HepG2 (cell line): Measurements from ENCODE around the gene P2RX6. TPM values are rescaled to one million over a fixed set of nuclear protein-coding genes. Genes with fewer than 3 reads are reported as not detected.
A peak's percentile ranks its signal among the peaks of the same experiment; 100 is the strongest.

Experiments
- ATAC-seq: fragments of 200-7000 bp; cut with Tn5 transposase; 3 replicates; pipeline ENCODE4 v1.9.1; 2020; ENCODE audit warnings: mild to moderate bottlenecking, moderate library complexity
- BruUV-seq: library from RNA; stranded (reverse); fragments of 400-500 nt; replicated peaks from 2 replicates; lab custom pipeline; 2021; lab: Mats Ljungman, UMichigan
- CTCF ChIA-PET: fragments of 300-600 bp; formaldehyde crosslinking; extraction: SDS; loops from one replicate; lab custom pipeline; 2021; ENCODE audit warnings: low total read pairs, inconsistent platforms, low intra/inter-chr PET ratio; lab: Yijun Ruan, JAX
- POLR2A ChIA-PET: fragments of 350-600 bp; sonication (Branson Sonifier 250); formaldehyde crosslinking; loops from one replicate; lab custom pipeline; 2020; ENCODE audit warnings: antibody characterized with exemption, inconsistent platforms; lab: Yijun Ruan, JAX
- DNase-seq: peaks from one replicate; pipeline ENCODE4 v3.0.0-alpha.2; 2015; ENCODE audit warnings: low spot score
- FAIRE-seq: peaks from 3 replicates; lab custom pipeline; 2011; peaks lifted over from hg19 to GRCh38; lab: Jason Lieb, UNC
- H2AFZ ChIP-seq: one replicate; pipeline ENCODE4 v1.6.1; 2011; ENCODE audit warnings: low read length, inconsistent platforms
- H3K27ac ChIP-seq: fragments of 300-600 bp; 3 replicates; pipeline ENCODE4 v1.8.0; 2011; ENCODE audit warnings: mixed run types, mild to moderate bottlenecking, mixed read lengths, low read length, inconsistent platforms; ENCODE audit not compliant: insufficient read depth; ENCODE audit errors: extremely low read length
- H3K27me3 ChIP-seq, 2 experiments: fragments of 200-600 bp in 1 of 2; 2 replicates in 1 of 2; 3 replicates in 1 of 2; pipeline versions ENCODE4 v1.6.0 to v1.8.0; 2011; ENCODE audit warnings: low read length in 2 of 2, mild to moderate bottlenecking in 2 of 2, moderate library complexity in 2 of 2, inconsistent platforms in 1 of 2; ENCODE audit not compliant: insufficient read depth in 2 of 2, control insufficient read depth in 1 of 2
- H3K36me3 ChIP-seq, 2 experiments: fragments of 200-600 bp in 1 of 2; replicated peaks in 1 of 2; 2 replicates in 1 of 2; 3 replicates in 1 of 2; pipeline versions ENCODE4 v1.5.1 to v1.8.0; 2011; ENCODE audit warnings: low read length in 2 of 2, inconsistent platforms in 1 of 2; ENCODE audit not compliant: insufficient read depth in 2 of 2, control insufficient read depth in 1 of 2
- H3K4me1 ChIP-seq: 2 replicates; pipeline ENCODE4 v1.5.1; 2012; ENCODE audit warnings: low read length, inconsistent platforms; ENCODE audit not compliant: insufficient read depth
- H3K4me2 ChIP-seq: 2 replicates; pipeline ENCODE4 v1.6.0; 2011; ENCODE audit warnings: low read depth, low read length, inconsistent platforms
- H3K4me3 ChIP-seq, 3 experiments: fragments of 200-600 bp in 1 of 3; sonication (generic), shearing (Covaris generic) in 1 of 3; replicated peaks in 1 of 3; 2 replicates each; pipeline ENCODE4 v1.5.1; 2011 to 2016; ENCODE audit warnings: low read length in 3 of 3, inconsistent platforms in 2 of 3, low read depth in 2 of 3, mild to moderate bottlenecking in 2 of 3, control low read depth in 1 of 3, mixed read lengths in 1 of 3; ENCODE audit not compliant: insufficient read depth in 1 of 3
- H3K79me2 ChIP-seq: one replicate; pipeline ENCODE4 v1.6.1; 2011; ENCODE audit warnings: low read length, inconsistent platforms; ENCODE audit not compliant: insufficient read depth
- H3K9ac ChIP-seq: 2 replicates; pipeline ENCODE4 v1.6.0; 2011; ENCODE audit warnings: mild to moderate bottlenecking, low read depth, low read length, inconsistent platforms; ENCODE audit not compliant: insufficient read depth
- H3K9me3 ChIP-seq: 2 replicates; pipeline ENCODE4 v1.5.1; 2012; ENCODE audit warnings: mild to moderate bottlenecking, low read length
- H4K20me1 ChIP-seq: 2 replicates; pipeline ENCODE4 v1.6.0; 2011; ENCODE audit warnings: inconsistent platforms, mild to moderate bottlenecking, low read length, moderate library complexity; ENCODE audit not compliant: insufficient read depth
- AGO2 ChIP-seq: fragments of 200-400 bp; formaldehyde crosslinking; optimal IDR thresholded peaks from 2 replicates; pipeline ENCODE3; 2017; ENCODE audit warnings: mild to moderate bottlenecking, low read depth, low read length, moderate library complexity
- ATF7 ChIP-seq, 2 experiments: fragments of 450-650 bp in 1 of 2; sonication (generic) in 1 of 2; formaldehyde crosslinking in 1 of 2; IDR thresholded peaks; 2 replicates each; pipeline versions ENCODE4 v1.4.0 to v1.6.1; 2016 to 2020; ENCODE audit warnings: antibody characterized with exemption in 1 of 2, mild to moderate bottlenecking in 1 of 2, missing genetic modification reagents in 1 of 2
- FOXK1 ChIP-seq: sonication (generic); formaldehyde crosslinking; IDR thresholded peaks from 2 replicates; pipeline ENCODE4 v1.4.0; 2020; ENCODE audit warnings: low read depth, missing genetic modification reagents, borderline replicate concordance
- HNF4G ChIP-seq, 2 experiments: sonication (generic) in 1 of 2; formaldehyde crosslinking in 1 of 2; IDR thresholded peaks; 2 replicates each; pipeline versions ENCODE4 v1.4.0 to v1.6.1; 2011 to 2020; ENCODE audit warnings: borderline replicate concordance in 2 of 2, low read depth in 2 of 2, mild to moderate bottlenecking in 2 of 2, low read length in 1 of 2, missing genetic modification reagents in 1 of 2, moderate library complexity in 1 of 2
- NFE2 ChIP-seq: sonication (generic); formaldehyde crosslinking; IDR thresholded peaks from 2 replicates; pipeline ENCODE4 v1.4.0; 2020; ENCODE audit warnings: missing genetic modification reagents
- ONECUT2 ChIP-seq: sonication (generic); formaldehyde crosslinking; IDR thresholded peaks from 2 replicates; pipeline ENCODE4 v1.4.0; 2020; ENCODE audit warnings: missing genetic modification reagents
- PCBP1 ChIP-seq: fragments of 200-400 bp; formaldehyde crosslinking; IDR thresholded peaks from 2 replicates; pipeline ENCODE4 v1.6.1; 2017; ENCODE audit warnings: mild to moderate bottlenecking, low read depth, low read length, borderline replicate concordance
- SMARCC2 ChIP-seq: fragments of 450-650 bp; IDR thresholded peaks from 2 replicates; pipeline ENCODE4 v1.6.1; 2017; ENCODE audit warnings: antibody characterized with exemption, mild to moderate bottlenecking
- TAF15 ChIP-seq: fragments of 200-400 bp; formaldehyde crosslinking; IDR thresholded peaks from one replicate; pipeline ENCODE4 v1.6.1; 2018; ENCODE audit warnings: mild to moderate bottlenecking, low read depth, low read length; ENCODE audit not compliant: poor library complexity, severe bottlenecking
- ZNF446 ChIP-seq: sonication (generic); formaldehyde crosslinking; IDR thresholded peaks from 2 replicates; pipeline ENCODE4 v1.5.0; 2020; ENCODE audit warnings: mild to moderate bottlenecking, missing genetic modification reagents
- WGBS: methylation state at CpG from one replicate; pipeline ENCODE4 v1.1.6; 2017; ENCODE audit warnings: low lambda C conversion rate; 5-methylcytosine and 5-hydroxymethylcytosine counted together
- in situ Hi-C: cut with HindIII; loops from 2 replicates; pipeline ENCODE4 v1.10.0; 2017; ENCODE audit warnings: low pct_unique_long_range_greater_than_20kb; ENCODE audit not compliant: extremely low pct_ligation_motif_present
- intact Hi-C: fragments of 100-400 bp; cut with micrococcal nuclease; formaldehyde crosslinking; loops from one replicate; pipeline ENCODE4 v1.10.0; 2022; ENCODE audit not compliant: unreplicated experiment
- polyA plus RNA-seq, 8 experiments: library from polyadenylated mRNA; depleted of rRNA in 3 of 8; stranded (reverse) in 7 of 8; unstranded in 1 of 8; fragments of >200 nt; fragmentation: Illumina TruSeq in 4 of 8; extraction: Trizol in 4 of 8; gene quantifications; 2 replicates each; pipeline versions ENCODE4 v1.2.1 to v1.2.3, GENCODE V29; 2011 to 2016; ENCODE audit warnings: low read depth in 4 of 8, missing spikeins in 1 of 8, mixed read lengths in 1 of 8; ENCODE audit not compliant: insufficient read depth in 1 of 8
- total RNA-seq, 5 experiments: library from RNA; depleted of rRNA; stranded (reverse); fragments of >200 nt; fragmentation: Illumina TruSeq; extraction: Trizol; gene quantifications; 2 replicates each; pipeline ENCODE4 v1.2.3, GENCODE V29; 2016; ENCODE audit warnings: low read depth in 1 of 5
- TF ChIP-seq, protein P1 (sequence below), 2 experiments: sonication (generic) in 1 of 2; formaldehyde crosslinking in 1 of 2; IDR thresholded peaks; 2 replicates each; pipeline versions ENCODE4 v1.4.0 to v1.6.1; 2018 to 2020; ENCODE audit warnings: missing genetic modification reagents in 2 of 2, borderline replicate concordance in 1 of 2, low read depth in 1 of 2, mild to moderate bottlenecking in 1 of 2, missing biosample characterization in 1 of 2
- TF ChIP-seq, protein P2 (sequence below): sonication (generic); formaldehyde crosslinking; IDR thresholded peaks from 2 replicates; pipeline ENCODE4 v1.8.1; 2022; ENCODE audit warnings: low read depth, mild to moderate bottlenecking, missing genetic modification reagents
- TF ChIP-seq, protein P3 (sequence below): sonication (generic); formaldehyde crosslinking; IDR thresholded peaks from 2 replicates; pipeline ENCODE4 v1.4.0; 2020; ENCODE audit warnings: missing genetic modification reagents
- TF ChIP-seq, protein P4 (sequence below): sonication (generic); formaldehyde crosslinking; IDR thresholded peaks from 2 replicates; pipeline ENCODE4 v1.5.0; 2020; ENCODE audit warnings: missing genetic modification reagents

The P2RX6 gene
- total and polyA plus RNA-seq, 2 of the 13 experiments (the other 11 are each of a cell fraction or from before 2014, with no cell fraction given): 0.04 to 0.12 TPM

DNA sequence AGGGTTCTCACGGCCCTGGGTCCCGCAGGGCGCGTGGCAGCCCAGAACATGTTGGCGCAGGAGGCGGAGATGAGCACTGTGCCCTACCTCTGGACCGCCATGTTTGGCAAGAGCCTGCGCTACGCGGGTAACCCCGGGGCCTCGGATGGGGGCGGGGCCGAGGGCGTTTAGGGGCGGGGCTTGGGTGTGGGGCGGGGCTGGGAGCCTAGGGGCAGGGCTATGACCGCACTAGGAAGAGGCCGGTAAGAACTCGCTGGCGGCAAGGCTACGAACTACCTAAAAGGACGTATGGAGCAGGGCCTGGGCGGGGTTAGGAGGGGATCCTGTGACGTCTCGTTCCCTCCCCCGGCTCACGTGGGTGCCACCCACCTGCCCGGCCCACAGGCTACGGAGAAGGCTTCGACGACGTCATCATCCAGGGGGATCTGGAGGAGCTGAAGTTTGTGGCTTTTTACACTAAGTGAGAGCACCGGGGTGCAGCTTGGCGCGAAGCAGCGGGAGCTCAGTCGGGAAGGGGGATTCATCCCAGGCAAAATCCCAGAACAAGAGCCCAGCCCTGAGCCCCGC, 35.6 kb upstream of the P2RX6 start:
- peak overlapping the region; percentile 97 for H3K4me2 ChIP-seq
- H3K36me3 ChIP-seq: no peaks in the 10 kb centered on the region; a peak in 2 of 5 replicates
- no peak for FAIRE-seq
- no peak for ATAC-seq
- H2AFZ ChIP-seq: no peak overlapping the region
- POLR2A ChIA-PET: interaction anchor here (0.7 to 4.3 kb wide), 4 partner anchors 15 to 205 kb away, joined by 3 to 45 read pairs (median 18); partner anchors contain the start of genes SERPIND1 and THAP7
- BruUV-seq: no TSS peak
- H3K9ac ChIP-seq: peak overlapping the region; percentile 40; the same call in 1 of the 2 replicates
- no peaks in the 10 kb centered on the region; a peak in 1 of 5 replicates for H3K27me3 ChIP-seq
- in situ Hi-C loops (no loop called here), intact Hi-C loops (no loop called here)
- peak overlapping the region; percentile 67 for H3K27ac ChIP-seq
- WGBS: 82% methylated on average over 36 of the region's 39 CpGs
- CTCF ChIA-PET: no interaction called here
- no peak for DNase-seq
- H3K79me2 ChIP-seq: peaks cover 11% of the 10 kb centered on the region
- H3K9me3 ChIP-seq: 0 out of 2 replicates have a peak, but pooled peaks cover 4% of the 10 kb centered on the region
- H4K20me1 ChIP-seq: no peaks in the 10 kb centered on the region
- H3K4me1 ChIP-seq: peaks cover 39% of the 10 kb centered on the region
- peak overlapping the region in 1 of 3 experiments; percentile 45; a peak in 1 of 6 replicates for H3K4me3 ChIP-seq
- 0 out of 2 replicates have a peak, but pooled peaks have one; percentile 45 for TF ChIP-seq ZNF446 (CRISPR knock-in tag)
- TF ChIP-seq, protein P1, sequence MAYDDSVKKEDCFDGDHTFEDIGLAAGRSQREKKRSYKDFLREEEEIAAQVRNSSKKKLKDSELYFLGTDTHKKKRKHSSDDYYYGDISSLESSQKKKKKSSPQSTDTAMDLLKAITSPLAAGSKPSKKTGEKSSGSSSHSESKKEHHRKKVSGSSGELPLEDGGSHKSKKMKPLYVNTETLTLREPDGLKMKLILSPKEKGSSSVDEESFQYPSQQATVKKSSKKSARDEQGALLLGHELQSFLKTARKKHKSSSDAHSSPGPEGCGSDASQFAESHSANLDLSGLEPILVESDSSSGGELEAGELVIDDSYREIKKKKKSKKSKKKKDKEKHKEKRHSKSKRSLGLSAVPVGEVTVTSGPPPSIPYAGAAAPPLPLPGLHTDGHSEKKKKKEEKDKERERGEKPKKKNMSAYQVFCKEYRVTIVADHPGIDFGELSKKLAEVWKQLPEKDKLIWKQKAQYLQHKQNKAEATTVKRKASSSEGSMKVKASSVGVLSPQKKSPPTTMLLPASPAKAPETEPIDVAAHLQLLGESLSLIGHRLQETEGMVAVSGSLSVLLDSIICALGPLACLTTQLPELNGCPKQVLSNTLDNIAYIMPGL (CRISPR knock-in tag; IDR thresholded peaks at IDR 0.05; ENCODE audit: borderline replicate concordance in 1 of 2, low read depth in 1 of 2): no peak
- no peak for TF ChIP-seq FOXK1 (CRISPR knock-in tag)
- no peak for TF ChIP-seq HNF4G (IDR thresholded peaks at IDR 0.05; ENCODE audit: borderline replicate concordance, low read depth, low read length)
- TF ChIP-seq HNF4G (CRISPR knock-in tag; IDR thresholded peaks at IDR 0.05; ENCODE audit: borderline replicate concordance, low read depth): no peak
- no peak for TF ChIP-seq ONECUT2
- TF ChIP-seq PCBP1: 0 out of 2 replicates have a peak, but pooled peaks have one; percentile 12
- TF ChIP-seq TAF15: no peak
- TF ChIP-seq SMARCC2: no peak
- TF ChIP-seq, protein P2, sequence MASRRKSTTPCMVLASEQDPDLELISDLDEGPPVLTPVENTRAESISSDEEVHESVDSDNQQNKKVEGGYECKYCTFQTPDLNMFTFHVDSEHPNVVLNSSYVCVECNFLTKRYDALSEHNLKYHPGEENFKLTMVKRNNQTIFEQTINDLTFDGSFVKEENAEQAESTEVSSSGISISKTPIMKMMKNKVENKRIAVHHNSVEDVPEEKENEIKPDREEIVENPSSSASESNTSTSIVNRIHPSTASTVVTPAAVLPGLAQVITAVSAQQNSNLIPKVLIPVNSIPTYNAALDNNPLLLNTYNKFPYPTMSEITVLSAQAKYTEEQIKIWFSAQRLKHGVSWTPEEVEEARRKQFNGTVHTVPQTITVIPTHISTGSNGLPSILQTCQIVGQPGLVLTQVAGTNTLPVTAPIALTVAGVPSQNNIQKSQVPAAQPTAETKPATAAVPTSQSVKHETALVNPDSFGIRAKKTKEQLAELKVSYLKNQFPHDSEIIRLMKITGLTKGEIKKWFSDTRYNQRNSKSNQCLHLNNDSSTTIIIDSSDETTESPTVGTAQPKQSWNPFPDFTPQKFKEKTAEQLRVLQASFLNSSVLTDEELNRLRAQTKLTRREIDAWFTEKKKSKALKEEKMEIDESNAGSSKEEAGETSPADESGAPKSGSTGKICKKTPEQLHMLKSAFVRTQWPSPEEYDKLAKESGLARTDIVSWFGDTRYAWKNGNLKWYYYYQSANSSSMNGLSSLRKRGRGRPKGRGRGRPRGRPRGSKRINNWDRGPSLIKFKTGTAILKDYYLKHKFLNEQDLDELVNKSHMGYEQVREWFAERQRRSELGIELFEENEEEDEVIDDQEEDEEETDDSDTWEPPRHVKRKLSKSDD (CRISPR knock-in tag): peak; percentile 33; the same call in 1 of the 2 replicates
- peak; percentile 87 for TF ChIP-seq ATF7 (IDR thresholded peaks at IDR 0.05)
- TF ChIP-seq ATF7 (CRISPR knock-in tag; IDR thresholded peaks at IDR 0.05): no peak
- TF ChIP-seq AGO2: peak; percentile 56
- TF ChIP-seq, protein P3, sequence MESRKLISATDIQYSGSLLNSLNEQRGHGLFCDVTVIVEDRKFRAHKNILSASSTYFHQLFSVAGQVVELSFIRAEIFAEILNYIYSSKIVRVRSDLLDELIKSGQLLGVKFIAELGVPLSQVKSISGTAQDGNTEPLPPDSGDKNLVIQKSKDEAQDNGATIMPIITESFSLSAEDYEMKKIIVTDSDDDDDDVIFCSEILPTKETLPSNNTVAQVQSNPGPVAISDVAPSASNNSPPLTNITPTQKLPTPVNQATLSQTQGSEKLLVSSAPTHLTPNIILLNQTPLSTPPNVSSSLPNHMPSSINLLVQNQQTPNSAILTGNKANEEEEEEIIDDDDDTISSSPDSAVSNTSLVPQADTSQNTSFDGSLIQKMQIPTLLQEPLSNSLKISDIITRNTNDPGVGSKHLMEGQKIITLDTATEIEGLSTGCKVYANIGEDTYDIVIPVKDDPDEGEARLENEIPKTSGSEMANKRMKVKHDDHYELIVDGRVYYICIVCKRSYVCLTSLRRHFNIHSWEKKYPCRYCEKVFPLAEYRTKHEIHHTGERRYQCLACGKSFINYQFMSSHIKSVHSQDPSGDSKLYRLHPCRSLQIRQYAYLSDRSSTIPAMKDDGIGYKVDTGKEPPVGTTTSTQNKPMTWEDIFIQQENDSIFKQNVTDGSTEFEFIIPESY (CRISPR knock-in tag): peak; percentile 93
- TF ChIP-seq, protein P4, sequence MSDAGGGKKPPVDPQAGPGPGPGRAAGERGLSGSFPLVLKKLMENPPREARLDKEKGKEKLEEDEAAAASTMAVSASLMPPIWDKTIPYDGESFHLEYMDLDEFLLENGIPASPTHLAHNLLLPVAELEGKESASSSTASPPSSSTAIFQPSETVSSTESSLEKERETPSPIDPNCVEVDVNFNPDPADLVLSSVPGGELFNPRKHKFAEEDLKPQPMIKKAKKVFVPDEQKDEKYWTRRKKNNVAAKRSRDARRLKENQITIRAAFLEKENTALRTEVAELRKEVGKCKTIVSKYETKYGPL (CRISPR knock-in tag): no peak
- TF ChIP-seq NFE2 (CRISPR knock-in tag): no peak
